Mesendoderm (in vitro differentiated cells): ENCODE data around the gene RFX1.

Source experiments
- DNase-seq: peaks from one replicate; pipeline ENCODE4 v3.0.0; 2013
- H2AK5ac ChIP-seq: 2 replicates; pipeline ENCODE4 v1.6.1; 2013; ENCODE audit warnings: low read length, inconsistent platforms
- H2BK120ac ChIP-seq: 2 replicates; pipeline ENCODE4 v1.6.1; 2013; ENCODE audit warnings: low read depth, mild to moderate bottlenecking, low read length, moderate library complexity, mixed read lengths
- H2BK15ac ChIP-seq: replicated peaks from 2 replicates; pipeline ENCODE4 v1.6.1; 2013; ENCODE audit warnings: low read depth, mild to moderate bottlenecking, moderate library complexity
- H2BK5ac ChIP-seq: 2 replicates; pipeline ENCODE4 v1.6.1; 2013; ENCODE audit warnings: low read length, inconsistent platforms
- H3K18ac ChIP-seq: 2 replicates; pipeline ENCODE4 v1.6.1; 2013; ENCODE audit warnings: mild to moderate bottlenecking, low read length, mixed read lengths
- H3K23ac ChIP-seq: one replicate; pipeline ENCODE4 v1.6.1; 2013; ENCODE audit warnings: low read length
- H3K27ac ChIP-seq: 2 replicates; pipeline ENCODE4 v1.5.1; 2013; ENCODE audit warnings: low read depth, mild to moderate bottlenecking, inconsistent platforms, low read length, moderate library complexity
- H3K27me3 ChIP-seq: 2 replicates; pipeline ENCODE4 v1.6.1; 2013; ENCODE audit warnings: low read length, control low read depth, mild to moderate bottlenecking, inconsistent platforms; ENCODE audit not compliant: insufficient read depth, poor library complexity
- H3K36me3 ChIP-seq: 2 replicates; pipeline ENCODE4 v1.6.1; 2013; ENCODE audit warnings: low read length, inconsistent platforms; ENCODE audit not compliant: control insufficient read depth, insufficient read depth
- H3K4ac ChIP-seq: one replicate; pipeline ENCODE4 v1.6.1; 2013; ENCODE audit warnings: low read depth, mild to moderate bottlenecking, low read length, moderate library complexity
- H3K4me1 ChIP-seq: 2 replicates; pipeline ENCODE4 v1.6.1; 2013; ENCODE audit warnings: low read depth, low read length, inconsistent platforms; ENCODE audit not compliant: control insufficient read depth
- H3K4me2 ChIP-seq: 2 replicates; pipeline ENCODE4 v1.6.1; 2013; ENCODE audit warnings: low read length
- H3K4me3 ChIP-seq: 2 replicates; pipeline ENCODE4 v1.5.1; 2013; ENCODE audit warnings: mild to moderate bottlenecking, low read length
- H3K56ac ChIP-seq: one replicate; pipeline ENCODE4 v1.6.1; 2013; ENCODE audit warnings: low read length
- H3K79me1 ChIP-seq: 2 replicates; pipeline ENCODE4 v1.6.1; 2013; ENCODE audit warnings: low read length, inconsistent platforms
- H3K79me2 ChIP-seq: 2 replicates; pipeline ENCODE4 v1.6.1; 2013; ENCODE audit warnings: mild to moderate bottlenecking, low read length; ENCODE audit not compliant: control insufficient read depth, insufficient read depth
- H3K9ac ChIP-seq: 2 replicates; pipeline ENCODE4 v1.6.1; 2013; ENCODE audit warnings: low read length, inconsistent platforms
- H4K5ac ChIP-seq: one replicate; pipeline ENCODE4 v1.6.1; 2013; ENCODE audit warnings: low read length
- H4K8ac ChIP-seq: one replicate; pipeline ENCODE4 v1.6.1; 2013; ENCODE audit warnings: low read depth, mild to moderate bottlenecking, control low read depth, low read length, moderate library complexity
- WGBS: extraction: QIAGEN DNeasy Blood & Tissue Kit; methylation state at CpG from one replicate; pipeline ENCODE4 v1.1.7; 2013; ENCODE audit warnings: low lambda C conversion rate, missing lambda C conversion rate; ENCODE audit not compliant: insufficient coverage; ENCODE audit errors: extremely low coverage; 5-methylcytosine and 5-hydroxymethylcytosine counted together

The RFX1 gene

GRCh38 chr19:13914777-13915176 lies 91.3 kb downstream of the RFX1 start:
- no peaks in the 10 kb centered on the region for H3K27me3 ChIP-seq
- H3K27ac ChIP-seq, result no peak overlapping the region
- H4K8ac ChIP-seq, result no peak overlapping the region
- H3K56ac ChIP-seq, result no peak overlapping the region
- no peak for DNase-seq
- H3K79me1 ChIP-seq, result no peaks in the 10 kb centered on the region
- no peak overlapping the region for H3K4me3 ChIP-seq
- no peak overlapping the region for H3K4me2 ChIP-seq
- H3K79me2 ChIP-seq, result no peaks in the 10 kb centered on the region
- H3K36me3 ChIP-seq, result peaks cover 2% of the 10 kb centered on the region
- H2BK15ac ChIP-seq, result no peak overlapping the region
- no peak overlapping the region for H2BK5ac ChIP-seq
- H2AK5ac ChIP-seq, result no peak overlapping the region
- H4K5ac ChIP-seq, result no peak overlapping the region
- H3K18ac ChIP-seq, result no peak overlapping the region
- WGBS, result no CpG with 5 or more reads among the region's 3 CpGs
- H3K4ac ChIP-seq, result no peak overlapping the region
- H3K23ac ChIP-seq, result no peak overlapping the region
- H2BK120ac ChIP-seq, result no peak overlapping the region
- no peaks in the 10 kb centered on the region for H3K4me1 ChIP-seq
- no peak overlapping the region for H3K9ac ChIP-seq

- Histone ChIP-seq H3K23ac (no peak overlapping the region), H4K5ac (no peak overlapping the region), H3K4ac (no peak overlapping the region), H3K4me2 (no peak overlapping the region), H3K27ac (no peak overlapping the region), H2BK15ac (no peak overlapping the region), H3K79me1 (no peaks in the 10 kb centered on the region), H3K4me1 (no peaks in the 10 kb centered on the region), H3K79me2 (no peaks in the 10 kb centered on the region), H2BK120ac (no peak overlapping the region), H2AK5ac (no peak overlapping the region), H3K56ac (no peak overlapping the region), H3K4me3 (no peak overlapping the region), H3K27me3 (no peaks in the 10 kb centered on the region), H3K9ac (no peak overlapping the region), H3K18ac (no peak overlapping the region), H3K36me3 (peaks cover 2% of the 10 kb centered on the region), H4K8ac (no peak overlapping the region), H2BK5ac (no peak overlapping the region)
- WGBS, result no CpG with 5 or more reads among the region's 17 CpGs
- no peak for DNase-seq
These were observed 92.8 kb downstream of the RFX1 start for GRCh38 chr19:13913352-13913751.
